Neural cell (in vitro differentiated cells): ENCODE measurements around the gene PRDM12. TPM values are rescaled to one million over a fixed set of nuclear protein-coding genes. Genes with fewer than 3 reads are reported as not detected.

Experiments
- H2AFZ ChIP-seq: fragments of 200-600, 300-800 bp; sonication (generic), shearing (Covaris generic); 2 replicates; pipeline ENCODE4 v1.6.0; 2014; ENCODE audit warnings: low read depth, mild to moderate bottlenecking, antibody characterized with exemption, low read length, moderate library complexity
- H3F3A ChIP-seq: fragments of 200-600 bp; shearing (Covaris generic); 2 replicates; pipeline ENCODE4 v1.6.1; 2016; ENCODE audit warnings: mild to moderate bottlenecking, moderate library complexity, mixed read lengths, antibody characterized with exemption, low read length; ENCODE audit not compliant: insufficient read depth, poor library complexity, severe bottlenecking
- H3K27ac ChIP-seq: fragments of 200-600, 300-800 bp; sonication (generic), shearing (Covaris generic); 2 replicates; pipeline ENCODE4 v1.5.1; 2014; ENCODE audit warnings: mild to moderate bottlenecking, low read length, moderate library complexity
- H3K27me3 ChIP-seq: fragments of 300-800, 200-600 bp; sonication (generic), shearing (Covaris generic); 2 replicates; pipeline ENCODE4 v1.6.0; 2014; ENCODE audit warnings: mild to moderate bottlenecking, low read depth, low read length, moderate library complexity; ENCODE audit not compliant: insufficient read depth
- H3K36me3 ChIP-seq: fragments of 300-800, 200-600 bp; sonication (generic), shearing (Covaris generic); 2 replicates; pipeline ENCODE4 v1.5.1; 2014; ENCODE audit warnings: mild to moderate bottlenecking, antibody characterized with exemption, low read length, moderate library complexity; ENCODE audit not compliant: insufficient read depth
- H3K4me2 ChIP-seq: fragments of 300-800, 200-600 bp; sonication (generic), shearing (Covaris generic); 2 replicates; pipeline ENCODE4 v1.6.0; 2014; ENCODE audit warnings: mild to moderate bottlenecking, low read length
- H3K4me3 ChIP-seq: fragments of 300-800, 200-600 bp; sonication (generic), shearing (Covaris generic); 2 replicates; pipeline ENCODE4 v1.5.1; 2014; ENCODE audit warnings: mild to moderate bottlenecking, low read length, moderate library complexity
- H3K79me2 ChIP-seq: fragments of 200-600 bp; shearing (Covaris generic); replicated peaks from 2 replicates; pipeline ENCODE4 v1.6.0; 2014; ENCODE audit warnings: mild to moderate bottlenecking, low read length, moderate library complexity; ENCODE audit not compliant: insufficient read depth
- H3K9ac ChIP-seq: fragments of 300-800, 200-600 bp; sonication (generic), shearing (Covaris generic); 2 replicates; pipeline ENCODE4 v1.6.1; 2016; ENCODE audit warnings: mild to moderate bottlenecking, low read length, mixed read lengths
- H3K9me2 ChIP-seq: fragments of 200-600 bp; shearing (Covaris generic); 2 replicates; pipeline ENCODE4 v1.6.1; 2016; ENCODE audit warnings: mild to moderate bottlenecking, low read length, mixed read lengths; ENCODE audit not compliant: insufficient read depth
- H3K9me3 ChIP-seq: fragments of 200-600, 300-800 bp; sonication (generic), shearing (Covaris generic); 2 replicates; pipeline ENCODE4 v1.6.1; 2016; ENCODE audit warnings: mild to moderate bottlenecking, mixed run types, low read length, moderate library complexity, mixed read lengths
- H4K20me1 ChIP-seq: fragments of 200-600 bp; shearing (Covaris generic); 2 replicates; pipeline ENCODE4 v1.6.1; 2016; ENCODE audit warnings: mild to moderate bottlenecking, mixed run types; ENCODE audit not compliant: insufficient read depth
- CTCF ChIP-seq: fragments of 450-650 bp; IDR thresholded peaks from 2 replicates; pipeline ENCODE4 v1.5.1; 2014; ENCODE audit warnings: antibody characterized with exemption, mild to moderate bottlenecking, moderate library complexity; ENCODE audit not compliant: poor library complexity, severe bottlenecking
- EP300 ChIP-seq: fragments of 450-650 bp; conservative IDR thresholded peaks from 2 replicates; pipeline ENCODE4 v1.6.1; 2014; ENCODE audit warnings: antibody characterized with exemption, mild to moderate bottlenecking, moderate library complexity; ENCODE audit not compliant: poor library complexity, severe bottlenecking
- EZH2 ChIP-seq: fragments of 200-600, 300-800 bp; shearing (Covaris generic), sonication (generic); IDR thresholded peaks from 2 replicates; pipeline ENCODE4 v1.6.1; 2014; ENCODE audit warnings: antibody characterized with exemption, low read length, borderline replicate concordance, mild to moderate bottlenecking; ENCODE audit not compliant: insufficient read depth, poor library complexity, severe bottlenecking
- MXI1 ChIP-seq: fragments of 450-650 bp; conservative IDR thresholded peaks from 2 replicates; pipeline ENCODE4 v1.6.1; 2014; ENCODE audit warnings: antibody characterized with exemption, mild to moderate bottlenecking; ENCODE audit not compliant: poor library complexity, severe bottlenecking
- POLR2AphosphoS5 ChIP-seq: IDR thresholded peaks from 2 replicates; pipeline ENCODE4 v1.6.1; 2012
- RAD21 ChIP-seq: fragments of 450-650 bp; conservative IDR thresholded peaks from 2 replicates; pipeline ENCODE4 v1.6.1; 2014; ENCODE audit warnings: antibody characterized with exemption, mild to moderate bottlenecking, moderate library complexity
- REST ChIP-seq: IDR thresholded peaks from 2 replicates; pipeline ENCODE4 v1.6.1; 2012; ENCODE audit warnings: borderline replicate concordance
- SMC3 ChIP-seq: fragments of 450-650 bp; conservative IDR thresholded peaks from 2 replicates; pipeline ENCODE4 v1.6.1; 2014; ENCODE audit warnings: antibody characterized with exemption, mild to moderate bottlenecking, moderate library complexity; ENCODE audit not compliant: poor library complexity
- TAF1 ChIP-seq: IDR thresholded peaks from 2 replicates; pipeline ENCODE4 v1.6.1; 2012; ENCODE audit warnings: low read depth
- polyA plus RNA-seq: library from polyadenylated mRNA; depleted of rRNA; stranded (reverse); fragments of >200 nt; gene quantifications from 2 replicates; pipeline ENCODE4 v1.2.3, GENCODE V29; 2014

The PRDM12 gene
- polyA plus RNA-seq, 1 donor from 2014 or later: 0.17 TPM

GRCh38 chr9:130670644-130671043 is 6.2 kb downstream of the PRDM12 start:
- Histone ChIP-seq H3K27me3 (peaks cover 27% of the 10 kb centered on the region), H3K4me3 (no peak overlapping the region), H3K9ac (no peak overlapping the region), H4K20me1 (no peaks in the 10 kb centered on the region), H3K9me2 (no peaks in the 10 kb centered on the region), H3K27ac (no peak overlapping the region), H2AFZ (no peak overlapping the region), H3K4me2 (no peak overlapping the region), H3K79me2 (no peaks in the 10 kb centered on the region), H3K36me3 (no peaks in the 10 kb centered on the region), H3F3A (no peaks in the 10 kb centered on the region), H3K9me3 (no peaks in the 10 kb centered on the region)
- no peak for TF ChIP-seq RAD21
- TF ChIP-seq TAF1: no peak
- no peak for TF ChIP-seq EP300
- no peak for TF ChIP-seq POLR2AphosphoS5
- no peak for TF ChIP-seq REST
- no peak for TF ChIP-seq EZH2
- no peak for TF ChIP-seq CTCF
- TF ChIP-seq SMC3: no peak
- no peak for TF ChIP-seq MXI1

GRCh38 chr9:130672466-130672865 is 8.1 kb downstream of the PRDM12 start:
- no peak for TF ChIP-seq REST
- no peak for TF ChIP-seq RAD21
- no peak for TF ChIP-seq SMC3
- no peak for TF ChIP-seq EZH2
- no peak for TF ChIP-seq MXI1
- TF ChIP-seq POLR2AphosphoS5: no peak
- no peak for TF ChIP-seq CTCF
- no peak for TF ChIP-seq TAF1
- no peak for TF ChIP-seq EP300
- Histone ChIP-seq H3K4me2 (no peak overlapping the region), H3K4me3 (no peak overlapping the region), H3K9me3 (no peaks in the 10 kb centered on the region), H3K9me2 (no peaks in the 10 kb centered on the region), H3K27ac (no peak overlapping the region), H3K36me3 (no peaks in the 10 kb centered on the region), H2AFZ (no peak overlapping the region), H3F3A (no peaks in the 10 kb centered on the region), H3K79me2 (no peaks in the 10 kb centered on the region), H4K20me1 (no peaks in the 10 kb centered on the region), H3K9ac (no peak overlapping the region), H3K27me3 (peaks cover 9% of the 10 kb centered on the region)
